NCI-H524 (cell line): ENCODE measurements around the gene GNB1L.

Experiments used
- DNase-seq, 2 experiments: peaks; one replicate each; lab custom pipeline; 2025; lab: John Stamatoyannopoulos, UW

GNB1L gene

DNA sequence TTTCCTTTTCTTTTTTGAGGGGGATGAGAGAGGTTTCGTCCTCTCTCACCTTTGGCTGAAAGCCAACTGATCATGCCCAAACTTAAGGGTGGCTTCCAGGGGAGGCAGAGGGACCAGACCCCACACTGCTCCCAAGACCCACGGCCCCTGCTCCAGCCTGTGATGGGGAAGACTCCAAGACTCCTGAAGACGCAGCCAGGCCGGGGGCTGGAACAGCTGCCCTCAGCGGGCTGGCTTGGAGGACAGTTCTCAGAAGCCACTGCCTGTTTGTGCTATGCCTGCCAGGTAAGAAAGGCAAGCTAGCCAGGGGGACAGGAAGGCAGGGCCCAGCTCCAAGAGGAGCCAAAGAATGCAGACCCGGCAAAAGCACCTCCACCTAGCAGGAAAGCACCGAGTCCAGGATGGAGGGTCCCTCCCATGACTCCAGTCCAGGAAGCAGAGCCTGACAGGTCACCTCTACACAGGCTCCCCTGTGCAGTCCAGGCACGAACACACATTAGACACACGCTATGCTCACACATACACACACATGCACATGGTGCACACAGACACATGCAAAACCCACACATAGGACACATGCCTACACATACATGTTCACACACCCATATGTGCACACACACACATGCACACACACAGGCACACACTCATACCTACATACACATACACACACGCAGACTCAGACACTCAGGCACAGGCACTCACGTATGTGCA lies 31.3 kb downstream of the GNB1L start:
- no peak for DNase-seq

DNA sequence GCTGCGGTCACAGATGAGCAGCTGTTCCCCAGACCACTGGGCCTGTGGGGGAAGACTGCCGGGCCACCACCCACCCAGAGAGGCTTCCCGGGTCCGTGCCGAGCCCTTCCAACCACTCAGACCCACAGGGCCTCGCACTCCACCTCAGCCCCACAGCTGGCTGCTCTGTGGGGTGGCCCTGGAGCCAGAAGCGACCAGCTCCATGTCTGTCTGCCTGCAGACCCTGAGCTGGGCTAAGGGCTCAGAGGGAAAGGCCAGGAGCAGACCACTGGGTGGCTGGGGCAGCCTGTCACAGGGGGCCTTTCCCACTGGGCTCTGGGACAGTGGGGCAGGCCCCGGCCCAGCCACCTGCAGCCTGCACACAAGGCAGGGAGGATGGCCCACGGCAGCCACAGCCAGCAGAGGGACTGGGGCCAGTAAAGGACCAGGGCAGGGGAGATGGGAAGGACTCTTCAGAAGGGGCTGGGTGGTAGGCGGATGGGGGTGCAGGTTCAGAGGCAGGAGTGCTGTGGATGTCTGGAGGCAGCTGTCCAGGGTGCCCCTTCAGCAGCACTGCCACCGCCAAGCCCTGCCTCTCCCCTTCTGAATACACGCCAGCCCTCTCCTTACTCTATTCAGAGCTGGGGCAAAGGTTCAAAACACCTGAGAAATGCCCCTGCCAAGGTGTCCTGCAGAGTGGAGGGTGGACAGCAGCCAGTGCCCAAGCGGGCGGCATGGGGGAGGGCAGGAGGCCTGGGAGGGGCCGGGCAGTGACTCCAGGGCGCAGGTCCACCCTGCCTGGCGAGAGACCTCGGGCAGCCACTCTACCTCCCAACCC lies 32.2 kb downstream of the GNB1L start:
- no peak for DNase-seq

DNA sequence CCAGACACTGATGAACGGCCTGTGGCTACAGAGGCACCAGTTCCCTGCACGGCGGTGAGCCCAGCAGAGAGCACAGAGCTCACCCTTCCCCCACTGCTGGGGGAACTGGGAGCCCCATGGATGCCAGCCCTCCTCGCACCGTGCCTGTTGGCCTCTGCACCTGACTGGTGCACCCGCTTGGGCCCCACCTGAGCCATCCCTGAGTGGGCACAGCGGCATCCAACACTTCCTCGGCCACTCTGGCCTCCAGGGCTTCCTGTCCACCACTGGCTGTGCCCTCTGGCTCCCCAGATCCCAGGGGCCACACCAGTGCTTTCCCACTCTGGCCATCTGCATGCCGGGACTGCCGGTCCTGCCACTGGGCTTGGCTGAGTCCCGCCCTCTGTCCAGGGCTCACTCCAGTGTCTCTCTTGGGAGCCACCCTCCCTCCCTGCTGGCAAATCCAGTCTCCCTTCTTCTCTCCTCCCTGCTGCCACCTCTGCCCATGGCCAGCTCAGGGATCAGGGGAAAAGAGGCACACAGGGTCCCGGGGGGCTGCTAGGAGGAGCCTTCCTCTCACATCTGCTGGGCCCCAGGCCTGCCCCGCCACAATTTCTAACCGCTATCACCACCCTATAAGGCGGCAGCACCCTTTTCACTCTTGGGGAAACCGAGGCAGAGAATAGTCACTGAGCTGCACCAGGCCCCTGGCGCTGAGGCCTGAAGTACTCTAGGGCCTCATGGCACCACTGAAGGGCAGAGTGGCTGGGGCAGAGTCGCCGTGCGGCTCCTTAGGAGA lies 33.0 kb downstream of the GNB1L start:
- no peak for DNase-seq

DNA sequence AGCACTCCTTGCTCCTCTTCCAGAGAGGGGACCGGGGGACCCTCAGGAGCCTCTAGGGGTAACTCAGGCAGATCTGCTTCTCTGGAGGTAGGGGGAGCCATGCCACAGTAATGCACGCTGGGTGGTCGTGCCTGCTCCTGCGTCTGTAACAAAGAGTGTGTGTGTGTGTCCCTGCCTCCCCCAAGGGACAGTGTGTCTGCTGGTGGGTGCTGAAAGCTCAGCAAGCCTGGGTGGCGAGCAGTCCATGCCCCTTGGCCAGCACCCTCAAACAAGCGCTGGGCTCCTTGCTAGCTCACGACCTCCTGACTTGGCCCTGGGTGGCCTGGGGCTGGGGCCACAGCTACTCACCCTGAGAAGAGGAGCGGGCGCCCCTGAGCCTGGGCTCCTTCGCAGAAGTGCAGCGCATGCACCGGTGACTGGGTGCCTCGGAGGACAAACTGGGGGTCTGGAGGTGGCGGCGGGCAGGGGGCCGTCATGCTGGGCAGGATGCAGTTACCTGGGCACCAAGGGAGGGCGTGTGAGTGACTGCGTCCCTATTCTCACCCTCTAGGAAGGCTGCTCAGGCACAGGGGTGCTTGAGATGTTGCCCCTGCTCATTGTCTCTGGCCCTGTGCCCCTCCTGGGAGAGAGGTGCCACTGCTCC lies 33.7 kb downstream of the GNB1L start:
- no peak for DNase-seq

DNA sequence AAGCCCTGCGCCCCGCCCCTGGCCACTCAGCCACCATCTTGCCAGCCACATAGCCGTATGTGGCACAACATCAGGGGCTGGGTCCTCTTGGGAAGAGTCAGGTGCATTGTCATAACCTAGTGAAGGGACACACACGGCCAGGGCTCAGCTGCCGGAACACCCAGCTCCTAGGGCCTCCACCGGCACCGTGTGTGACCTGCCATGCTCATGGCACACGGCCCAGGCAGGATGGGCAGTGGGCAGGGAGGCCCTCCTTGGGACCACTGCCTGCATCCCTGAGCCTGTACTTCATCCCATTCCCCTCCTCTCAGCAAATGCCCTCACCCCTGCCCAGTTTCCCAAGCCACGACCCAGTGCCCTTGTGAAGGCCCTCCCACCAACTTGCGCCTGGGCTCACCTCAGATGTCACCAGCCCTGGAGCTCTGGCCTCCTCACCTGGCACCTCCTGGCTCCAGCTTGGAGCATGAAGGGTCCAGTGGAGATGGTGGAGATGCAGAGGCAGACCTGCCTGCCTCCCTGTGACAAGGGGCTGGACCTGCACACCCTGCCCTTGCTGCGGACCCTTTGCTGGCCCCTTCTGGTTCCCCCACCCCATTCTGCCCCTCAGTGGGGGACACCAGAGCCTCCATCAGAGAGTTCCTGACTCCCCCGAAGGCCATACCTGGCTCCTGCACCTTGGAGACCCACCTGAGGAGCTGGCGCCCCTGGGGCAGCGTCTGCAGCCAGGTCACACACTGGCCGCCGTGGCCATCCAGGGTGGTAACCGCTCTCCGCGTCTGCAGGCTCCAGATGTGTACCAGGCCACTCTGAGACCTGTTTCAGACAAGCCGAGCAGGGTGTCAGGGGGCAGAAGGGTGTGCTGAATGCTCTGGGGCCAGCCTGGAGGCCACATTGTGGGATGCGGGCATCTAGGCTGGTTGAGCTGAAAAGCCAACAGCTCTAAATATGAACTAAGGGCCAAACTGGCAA lies 34.5 kb downstream of the GNB1L start:
- DNase-seq, result no peak

DNA sequence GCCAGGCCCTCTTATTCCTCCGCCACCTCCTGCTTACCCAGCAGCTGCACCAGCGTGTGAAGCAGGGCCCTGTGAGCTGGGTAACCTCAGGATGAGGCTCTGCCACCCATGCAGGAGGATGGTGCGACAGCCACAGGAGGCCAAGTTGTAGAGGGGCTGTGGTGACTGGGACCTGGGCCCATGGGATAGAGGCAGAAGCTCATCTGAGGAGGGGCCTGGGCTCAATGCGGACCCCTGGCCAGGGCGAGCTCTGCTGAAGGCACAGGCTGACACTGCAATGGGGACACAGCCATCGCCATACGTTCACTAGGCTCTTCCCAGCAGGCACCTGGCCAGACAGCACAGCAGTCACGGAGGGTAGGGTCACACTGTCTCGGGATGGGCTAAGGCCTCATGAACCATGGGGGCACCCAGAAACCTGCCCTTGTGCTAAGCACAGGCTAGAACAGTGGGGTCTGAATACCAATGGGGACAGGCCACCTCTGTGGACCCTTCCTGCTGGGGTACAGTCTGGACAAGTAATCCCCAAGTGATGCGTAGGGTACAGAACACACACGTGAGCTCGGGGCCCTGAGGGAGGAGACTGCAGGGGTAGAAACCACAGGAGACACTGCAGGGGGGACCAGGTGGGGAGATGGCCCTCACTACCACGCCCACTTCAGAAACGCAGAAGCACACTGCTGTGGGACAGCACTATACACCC lies 35.3 kb downstream of the GNB1L start:
- DNase-seq, result no peak

DNA sequence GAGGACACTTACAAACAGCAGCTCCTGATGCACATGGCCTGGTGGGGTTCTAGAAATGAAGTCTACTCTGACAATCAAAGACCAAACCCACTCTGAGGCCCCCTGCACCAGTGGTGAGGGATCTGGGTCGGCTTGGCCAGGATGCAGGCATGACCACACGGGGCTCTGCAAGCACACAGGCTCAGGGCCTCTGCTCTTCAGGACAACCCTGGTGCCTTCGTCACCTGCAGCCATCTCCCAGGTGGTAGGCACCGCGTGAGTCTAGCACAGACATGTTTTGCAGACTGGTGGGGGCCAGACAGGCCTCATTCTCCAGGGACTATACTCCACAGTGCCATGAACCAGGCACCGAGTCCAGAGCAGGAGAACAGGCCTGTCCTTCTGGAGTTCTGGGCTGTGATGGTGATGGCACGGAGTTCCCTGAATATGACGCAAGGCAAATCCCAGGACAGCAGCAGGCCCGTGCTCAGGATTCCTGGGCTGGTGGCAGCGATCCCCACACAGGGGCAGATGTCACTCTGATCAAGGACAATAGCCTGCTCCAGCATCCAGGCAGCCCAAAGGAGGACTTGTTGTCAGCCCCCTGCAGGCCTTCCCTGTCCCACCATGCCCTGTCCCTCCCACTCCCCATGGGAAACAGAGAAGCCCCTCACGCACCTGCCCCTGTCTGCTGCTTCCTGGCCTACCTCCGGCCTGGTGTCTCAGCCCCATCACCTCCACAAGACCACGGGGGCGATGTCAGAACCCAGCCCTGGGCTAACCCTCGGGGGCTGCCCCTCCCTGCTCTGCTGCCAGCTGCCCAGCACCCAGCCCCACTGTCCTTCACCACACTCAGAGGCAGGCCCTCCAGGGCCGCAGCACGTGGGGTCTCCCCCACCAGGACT lies 36.1 kb downstream of the GNB1L start:
- no peak for DNase-seq

DNA sequence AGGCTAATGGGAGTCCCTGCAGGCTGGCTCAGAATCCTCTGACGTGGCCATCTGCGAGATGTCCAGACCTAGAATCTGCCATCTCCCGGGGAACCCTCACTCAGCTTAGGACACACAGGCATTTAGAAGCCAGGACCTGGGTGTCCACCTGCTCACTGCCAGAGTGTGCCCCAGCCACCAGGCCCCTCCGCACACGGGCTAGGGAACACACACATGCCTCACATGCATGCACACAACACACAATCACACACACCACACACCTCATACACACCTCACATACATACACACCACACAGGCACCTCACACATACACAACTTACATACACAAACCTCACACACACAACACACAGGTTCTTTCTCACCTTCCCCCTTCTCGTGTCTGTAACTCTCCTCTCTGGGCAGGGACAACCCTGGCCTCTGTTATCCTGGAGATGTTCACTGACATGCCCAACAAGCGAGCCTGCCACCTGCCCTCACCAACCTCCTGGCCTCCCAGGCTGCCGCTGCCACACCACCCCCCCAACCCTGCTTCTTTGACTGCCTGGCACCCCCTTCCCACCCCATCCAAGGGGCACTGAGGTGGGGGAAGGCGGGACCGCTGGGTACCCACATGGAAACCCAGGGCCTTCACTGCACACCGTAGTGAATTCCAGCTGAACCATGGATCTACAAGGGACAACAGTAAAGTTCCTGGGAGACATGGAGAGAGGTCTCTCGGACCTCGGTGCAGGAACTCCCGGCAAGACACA lies 38.1 kb downstream of the GNB1L start:
- DNase-seq, result no peak

DNA sequence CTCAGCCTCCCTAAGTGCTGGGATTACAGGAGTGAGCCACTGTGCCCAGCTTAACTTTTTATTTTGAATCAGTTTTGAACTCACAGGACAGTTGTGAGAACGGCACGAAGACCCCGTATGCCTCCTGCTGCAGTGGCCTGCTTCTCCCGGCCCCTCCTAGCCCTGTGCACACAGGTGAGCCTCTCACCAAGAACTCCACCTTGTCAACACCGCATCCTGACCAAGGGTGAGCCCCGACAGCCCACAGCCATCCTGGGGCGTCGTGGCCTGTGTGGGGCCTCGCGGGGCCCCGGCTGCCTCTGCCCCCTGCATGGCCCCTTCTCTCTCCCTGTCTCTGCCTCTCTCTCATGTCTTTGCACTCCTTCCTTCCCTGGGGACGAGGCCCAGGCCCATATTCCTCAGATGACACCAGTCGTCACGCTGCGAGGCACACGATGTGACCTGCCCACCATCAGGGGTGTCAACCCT lies 38.8 kb downstream of the GNB1L start:
- no peak for DNase-seq

DNA sequence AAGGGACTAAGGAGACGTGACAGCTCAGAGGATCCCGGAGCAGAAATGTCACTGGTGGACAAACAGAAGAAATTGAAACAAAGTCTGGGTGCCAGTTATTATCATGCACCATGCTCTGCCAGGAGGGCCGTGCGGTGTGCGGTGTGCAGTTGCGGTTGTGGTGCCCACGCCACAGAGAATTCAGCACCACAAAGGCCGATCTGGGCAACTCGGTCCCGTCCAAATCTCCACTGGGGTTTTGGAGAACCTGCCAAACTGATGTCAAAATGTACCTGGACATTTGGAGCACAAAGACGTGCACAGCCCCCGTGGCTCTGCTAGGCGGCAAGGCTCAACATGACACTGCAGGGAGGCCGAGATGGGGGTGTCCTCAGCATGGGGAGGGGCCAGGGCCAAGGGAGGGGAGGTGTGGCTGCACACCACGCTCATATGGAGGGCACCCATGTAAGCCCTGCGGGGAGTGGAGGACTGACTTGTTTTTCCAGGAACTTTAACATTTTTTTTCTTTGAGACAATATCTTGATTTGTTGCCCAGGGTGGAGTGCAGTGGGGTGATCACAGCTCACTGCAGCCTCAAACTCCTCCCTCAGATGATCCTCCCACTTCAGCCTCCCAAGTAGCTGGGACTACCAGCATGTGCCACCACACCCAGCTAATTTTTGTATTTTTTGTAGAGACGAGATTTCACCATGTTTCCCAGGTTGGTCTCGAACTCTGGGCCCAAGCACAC lies 39.4 kb downstream of the GNB1L start:
- no peak for DNase-seq

DNA sequence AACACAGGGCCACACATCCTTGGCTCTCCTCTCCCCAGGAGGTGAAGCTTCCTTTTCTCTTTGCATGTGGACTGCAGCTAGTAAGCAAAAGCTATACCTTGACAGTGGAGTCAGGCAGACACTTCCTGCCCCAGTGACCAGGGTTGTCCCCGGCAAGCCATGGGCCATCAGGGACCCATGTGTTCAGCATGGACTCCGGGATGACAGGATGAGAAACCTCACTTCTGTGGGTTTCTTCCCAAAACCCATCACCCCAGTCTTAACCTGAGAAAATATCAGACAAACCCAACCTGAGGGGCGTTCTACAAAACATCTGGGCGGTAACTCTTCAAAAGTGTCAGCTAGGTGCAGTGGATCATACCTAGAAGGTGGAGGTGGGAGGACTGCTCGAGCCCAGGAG lies 40.2 kb downstream of the GNB1L start:
- DNase-seq, result no peak

DNA sequence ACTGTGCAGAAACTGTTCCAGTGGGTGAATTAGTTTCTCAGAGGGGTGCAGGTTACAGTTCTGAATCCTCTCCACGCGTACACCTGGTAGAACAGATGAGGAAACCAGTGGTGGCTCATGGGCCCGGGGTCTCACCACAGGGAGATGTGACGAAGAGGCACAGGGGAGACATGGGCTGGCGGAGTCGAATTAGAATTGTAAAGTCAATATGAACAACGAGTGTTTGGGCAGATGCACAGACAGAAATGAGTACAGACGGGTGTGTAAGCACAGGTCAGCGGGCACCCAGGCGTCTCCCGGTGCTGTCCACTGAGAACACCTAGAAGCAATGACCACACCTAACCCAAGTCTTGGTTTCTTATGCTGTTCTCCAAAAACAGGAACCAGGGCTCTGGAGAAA lies 41.8 kb downstream of the GNB1L start:
- DNase-seq, result no peak

DNA sequence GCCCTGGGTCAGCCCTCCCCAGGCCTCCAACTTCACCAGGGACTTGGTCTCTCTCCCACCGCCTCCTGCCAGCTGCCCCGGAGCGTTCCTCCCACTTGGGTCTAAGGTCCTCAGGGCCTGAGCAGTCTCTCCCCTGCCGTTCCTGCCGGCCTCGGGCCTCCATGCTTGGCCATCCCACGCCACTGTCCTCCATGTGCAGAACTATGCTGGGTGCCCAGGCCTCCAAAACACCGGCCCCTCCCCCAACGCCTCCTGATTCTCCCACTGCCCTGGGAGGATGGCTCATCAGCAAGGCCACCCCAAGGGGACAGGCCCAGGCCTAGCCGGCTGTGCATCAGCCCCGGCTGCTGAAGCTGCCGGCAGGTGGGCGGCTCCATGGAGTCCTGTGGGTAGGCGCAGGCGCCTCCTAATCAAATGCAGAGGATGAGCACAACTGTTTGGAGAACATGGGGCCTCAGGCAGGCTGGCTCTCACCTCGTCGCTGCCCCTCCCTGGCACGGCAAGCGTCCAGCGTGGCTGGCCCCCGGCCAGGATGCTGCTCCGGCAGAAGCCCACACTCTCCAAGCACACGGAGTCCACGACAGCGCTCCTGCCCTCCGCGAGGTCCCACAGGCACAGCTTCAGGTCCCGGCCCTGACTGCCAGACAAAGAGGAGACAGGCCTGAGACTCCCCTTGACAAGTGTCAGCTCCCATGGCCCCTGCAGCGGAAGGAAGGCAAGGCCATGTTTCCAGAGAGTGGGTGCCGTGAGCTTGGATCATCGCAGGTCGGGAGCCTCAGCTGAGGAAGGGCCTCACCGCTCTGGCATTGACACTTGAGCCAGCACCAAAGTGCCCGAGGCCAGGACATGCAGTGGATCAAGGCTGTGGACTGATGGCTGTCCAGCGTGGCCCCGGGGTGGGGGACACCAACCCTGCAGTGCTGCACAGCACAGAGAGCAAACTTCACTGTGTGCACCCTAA lies 42.6 kb downstream of the GNB1L start:
- no peak for DNase-seq

DNA sequence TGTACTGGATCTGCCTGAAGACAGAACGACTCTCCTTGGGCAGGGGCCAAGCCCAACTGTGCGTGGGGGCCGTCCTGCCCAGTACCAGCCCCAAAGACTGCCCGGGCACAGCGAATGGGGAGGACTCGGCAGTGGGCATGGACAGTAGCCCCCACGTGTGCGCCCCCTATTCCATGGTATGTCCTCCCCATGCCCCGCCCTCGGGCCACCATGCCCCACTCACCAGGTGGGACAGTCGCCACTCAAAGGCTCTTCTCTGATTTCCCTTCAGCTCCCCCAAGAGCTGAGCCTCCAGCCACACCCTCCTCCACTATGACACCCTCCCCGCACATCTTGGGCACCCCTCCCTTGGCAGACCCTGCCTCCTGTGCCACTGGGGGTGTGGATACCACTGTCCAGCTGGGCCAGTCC lies 43.5 kb downstream of the GNB1L start:
- DNase-seq, result no peak

DNA sequence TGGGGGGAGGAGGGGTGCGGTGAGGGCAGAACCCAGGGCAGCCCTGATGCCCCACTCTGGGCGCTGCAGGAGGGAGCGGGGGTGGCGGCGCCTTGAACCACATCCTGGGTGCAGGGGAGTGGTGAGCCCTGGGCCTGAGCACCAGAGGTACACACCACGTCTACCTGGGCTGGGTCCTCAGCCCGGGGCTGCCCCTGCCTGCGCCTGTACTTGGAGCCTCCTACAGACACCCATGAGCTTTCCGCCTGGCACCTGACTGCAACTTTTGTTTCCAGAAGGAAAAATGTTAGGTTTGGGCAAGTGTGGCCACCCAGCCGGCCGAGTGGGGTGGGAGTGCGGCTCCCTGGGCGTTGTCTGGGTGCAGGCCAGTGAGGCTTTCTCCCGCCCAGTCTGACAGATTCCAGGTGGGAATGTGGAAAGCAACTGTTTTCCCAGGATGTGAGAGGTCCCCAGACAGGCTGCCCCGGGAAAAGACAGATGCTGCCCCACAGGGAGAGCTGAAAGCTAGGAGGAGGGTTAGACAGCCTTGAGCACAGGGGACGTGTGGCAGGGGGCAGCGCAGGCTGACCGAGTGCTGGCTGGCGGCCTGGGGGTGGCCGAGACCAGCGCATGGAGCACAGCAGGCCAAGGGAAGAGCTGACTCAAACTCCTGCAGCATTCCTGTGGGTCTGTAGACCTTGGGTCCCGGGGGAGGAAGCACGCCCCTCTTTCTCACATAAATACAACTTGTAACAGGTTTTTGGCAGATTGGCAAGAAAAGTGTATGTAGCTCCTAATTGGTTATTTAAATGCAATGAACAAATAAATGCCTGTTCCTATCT lies 44.1 kb downstream of the GNB1L start:
- DNase-seq, result no peak

DNA sequence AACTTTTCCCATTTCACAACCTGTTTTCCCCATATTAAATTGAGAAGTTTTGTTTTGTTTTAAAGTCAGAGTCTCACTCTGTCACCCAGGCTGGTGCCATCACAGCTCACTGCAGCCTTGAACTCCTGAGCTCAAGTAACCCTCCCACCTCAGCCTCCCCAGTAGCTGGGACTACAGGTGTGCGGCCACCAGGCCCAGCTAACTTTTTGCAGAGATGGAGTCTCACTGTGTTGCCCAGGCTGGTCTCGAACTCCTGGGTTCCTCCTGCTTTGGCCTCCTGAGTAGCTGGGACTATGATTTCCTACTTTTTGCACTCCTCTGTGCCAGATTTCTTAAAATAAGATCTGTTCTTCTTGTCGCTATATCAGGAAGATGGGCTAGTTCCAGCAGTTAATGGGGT lies 44.9 kb downstream of the GNB1L start:
- DNase-seq, result no peak
